Measurements from ENCODE around the gene RNPC3.

- TF ChIP-seq CTCF (conservative IDR thresholded peaks at IDR 0.05 in 1 of 2, IDR thresholded peaks at IDR 0.05 in 1 of 2; ENCODE audit: extremely low read depth in 1 of 2, insufficient read depth in 1 of 2, low read depth in 1 of 2, low read length in 2 of 2) (no peak), EZH2 (IDR thresholded peaks at IDR 0.05; ENCODE audit: borderline replicate concordance, low read length) (no peak)
Measured at GRCh38 chr1:103560427-103560826, 34.9 kb downstream of the RNPC3 start.

Measured in mammary epithelial cell (primary cell).